IPS DF 6.9 (cell line): ENCODE measurements around the gene MMRN2.
"Not testable (repeated sequence)": the region's sequence is repeated elsewhere in the genome, so short reads cannot be mapped to it uniquely, and the experiment has no call there.

Source experiments
- DNase-seq: peaks from one replicate; pipeline ENCODE4 v3.0.0-alpha.2; 2013; ENCODE audit warnings: low read depth, low spot score
- H3K27ac ChIP-seq: one replicate; pipeline ENCODE4 v1.5.1; 2013; ENCODE audit warnings: low read length, control low read depth
- H3K27me3 ChIP-seq: 2 replicates; pipeline ENCODE4 v1.6.1; 2013; ENCODE audit warnings: mild to moderate bottlenecking, low read length; ENCODE audit not compliant: control insufficient read depth, insufficient read depth
- H3K36me3 ChIP-seq: 2 replicates; pipeline ENCODE4 v1.6.1; 2013; ENCODE audit warnings: low read length; ENCODE audit not compliant: control insufficient read depth, insufficient read depth
- H3K4me1 ChIP-seq: 2 replicates; pipeline ENCODE4 v1.6.1; 2013; ENCODE audit warnings: low read length; ENCODE audit not compliant: control insufficient read depth, insufficient read depth
- H3K4me3 ChIP-seq: 2 replicates; pipeline ENCODE4 v1.5.1; 2013; ENCODE audit warnings: mild to moderate bottlenecking, low read length
- H3K9me3 ChIP-seq: 2 replicates; pipeline ENCODE4 v1.6.1; 2013; ENCODE audit warnings: low read length, inconsistent platforms; ENCODE audit not compliant: control insufficient read depth, insufficient read depth
- WGBS: extraction: QIAGEN DNeasy Blood & Tissue Kit; methylation state at CpG from one replicate; pipeline ENCODE4 v1.1.7; 2013; ENCODE audit warnings: mixed read lengths, missing lambda C conversion rate; ENCODE audit not compliant: insufficient read length, insufficient coverage; 5-methylcytosine and 5-hydroxymethylcytosine counted together

Gene MMRN2

DNA sequence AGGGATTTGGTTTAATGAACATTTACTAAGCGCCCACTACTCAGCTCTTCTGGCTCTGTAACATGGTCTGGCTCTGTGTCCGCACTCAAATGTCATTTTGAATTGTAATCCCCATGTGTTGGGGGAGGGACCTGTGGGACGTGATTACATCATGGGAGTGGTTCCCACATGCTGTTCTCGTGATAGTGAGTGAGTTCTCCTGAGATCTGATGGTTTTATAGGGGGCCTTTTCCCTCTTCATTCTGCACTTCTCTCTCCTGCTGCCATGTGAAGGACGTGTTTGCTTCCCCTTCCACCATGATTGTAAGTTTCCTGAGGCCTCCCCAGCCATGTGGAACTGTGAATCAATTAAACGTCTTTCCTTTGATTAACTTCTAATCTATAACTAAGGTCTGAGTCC, 23.6 kb upstream of the MMRN2 start:
- not testable (repeated sequence) for H3K27ac ChIP-seq, H3K4me3 ChIP-seq, DNase-seq, H3K9me3 ChIP-seq, H3K27me3 ChIP-seq, H3K4me1 ChIP-seq, H3K36me3 ChIP-seq
- no CpG with 5 or more reads among the region's 6 CpGs for WGBS

GRCh38 chr10:86979977-86980448, 22.6 kb upstream of the MMRN2 start:
- Histone ChIP-seq H3K9me3 (no peaks in the 10 kb centered on the region), H3K36me3 (no peaks in the 10 kb centered on the region), H3K4me1 (no peaks in the 10 kb centered on the region), H3K27me3 (no peaks in the 10 kb centered on the region), H3K4me3 (no peak overlapping the region), H3K27ac (no peak overlapping the region)
- no CpG with 5 or more reads among the region's 3 CpGs for WGBS
- DNase-seq: no peak

DNA sequence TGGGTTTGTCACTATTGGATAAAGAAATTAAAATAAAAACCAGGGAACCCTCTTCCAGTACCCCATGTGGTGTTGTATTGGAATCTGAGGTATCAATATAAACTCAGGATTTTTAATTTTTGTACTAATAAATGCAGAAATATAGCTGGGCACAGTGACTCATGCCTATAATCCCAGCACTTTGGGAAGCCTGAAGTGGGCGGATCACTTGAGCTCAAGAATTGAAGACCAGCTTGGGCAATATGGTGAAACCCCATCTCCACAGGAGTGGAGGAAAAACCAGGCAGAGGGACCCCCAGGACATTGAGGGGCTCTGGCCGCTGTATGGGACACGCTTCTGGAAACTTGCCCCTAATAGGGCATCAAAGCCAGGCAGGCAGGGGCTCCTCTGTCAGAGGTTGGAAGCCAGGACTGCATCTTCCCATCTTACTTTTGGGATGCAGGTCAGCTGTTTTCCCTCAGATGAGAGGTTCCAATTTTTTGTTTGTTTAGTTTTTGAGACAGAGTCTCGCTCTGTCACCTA, 21.9 kb upstream of the MMRN2 start:
- Histone ChIP-seq H3K4me3 (no peak overlapping the region), H3K4me1 (no peaks in the 10 kb centered on the region), H3K36me3 (no peaks in the 10 kb centered on the region), H3K9me3 (no peaks in the 10 kb centered on the region), H3K27me3 (no peaks in the 10 kb centered on the region), H3K27ac (no peak overlapping the region)
- DNase-seq: no peak
- no CpG with 5 or more reads among the region's 4 CpGs for WGBS

GRCh38 chr10:86978457-86978856, 21.0 kb upstream of the MMRN2 start:
- H3K36me3 ChIP-seq, DNase-seq, H3K4me1 ChIP-seq, H3K27ac ChIP-seq, H3K9me3 ChIP-seq, H3K27me3 ChIP-seq, H3K4me3 ChIP-seq: not testable (repeated sequence)
- WGBS: no CpG with 5 or more reads among the region's 3 CpGs

DNA sequence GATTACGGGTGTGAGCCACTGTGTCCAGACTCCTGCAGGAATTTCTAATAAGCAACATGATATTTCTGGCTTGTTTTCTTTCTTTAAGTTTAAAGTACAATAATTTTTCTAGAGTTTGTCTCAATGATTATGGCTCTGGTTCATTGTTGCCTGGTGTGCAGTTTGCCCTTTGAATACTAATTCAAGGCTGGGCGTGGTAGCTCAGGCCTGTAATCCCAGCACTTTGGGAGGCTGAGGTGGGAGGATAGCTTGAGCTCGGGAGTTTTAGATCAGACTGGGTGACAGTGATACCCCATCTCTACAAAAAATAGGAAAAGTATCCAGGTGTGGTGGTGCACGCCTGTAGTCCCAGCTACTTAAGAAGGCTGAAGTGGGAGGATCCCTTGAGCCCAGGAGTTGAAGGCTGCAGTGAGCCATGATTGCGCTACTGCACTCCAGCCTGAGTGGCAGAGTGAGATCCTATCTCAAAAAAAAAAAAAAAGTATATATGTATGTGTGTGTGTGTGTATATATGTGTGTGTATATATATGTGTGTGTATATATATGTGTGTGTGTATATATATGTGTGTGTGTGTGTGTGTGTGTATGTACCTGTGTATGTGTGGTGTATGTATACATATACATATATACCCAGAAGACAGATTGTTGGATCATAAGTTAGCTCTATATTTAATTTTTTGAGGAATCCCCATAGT, 19.1 kb upstream of the MMRN2 start:
- WGBS: no CpG with 5 or more reads among the region's 5 CpGs
- H3K27ac ChIP-seq: no peak overlapping the region
- no peaks in the 10 kb centered on the region for H3K9me3 ChIP-seq
- no peak overlapping the region for H3K4me3 ChIP-seq
- peaks cover 5% of the 10 kb centered on the region; the same call in 1 of the 2 replicates for H3K27me3 ChIP-seq
- DNase-seq: no peak
- peaks cover 3% of the 10 kb centered on the region for H3K4me1 ChIP-seq
- no peaks in the 10 kb centered on the region for H3K36me3 ChIP-seq

DNA sequence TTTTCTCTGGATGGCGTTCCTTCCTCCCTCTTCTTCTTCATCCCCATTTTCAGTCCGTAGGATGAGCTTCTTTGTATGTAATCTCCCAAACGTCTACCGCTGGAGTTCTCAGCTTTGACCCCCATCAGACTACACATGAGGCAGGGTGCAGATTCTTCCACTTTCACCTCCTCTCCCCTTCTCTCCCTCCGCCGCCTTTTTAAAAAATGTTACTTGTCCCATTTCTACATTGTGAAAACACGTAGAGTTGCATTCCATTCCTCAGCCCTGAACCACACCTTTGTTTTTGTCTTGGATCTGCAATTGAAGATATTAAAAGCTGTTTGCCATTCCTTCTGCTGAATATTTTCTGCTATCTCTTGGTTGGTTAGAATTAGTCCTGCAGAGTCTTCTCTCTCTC, 17.1 kb upstream of the MMRN2 start:
- Histone ChIP-seq H3K27ac (no peak overlapping the region), H3K4me3 (no peak overlapping the region), H3K27me3 (peaks cover 5% of the 10 kb centered on the region; the same call in 1 of the 2 replicates), H3K9me3 (no peaks in the 10 kb centered on the region), H3K36me3 (no peaks in the 10 kb centered on the region), H3K4me1 (peaks cover 9% of the 10 kb centered on the region)
- DNase-seq: no peak
- no CpG with 5 or more reads among the region's 7 CpGs for WGBS

GRCh38 chr10:86972613-86973380, 15.4 kb upstream of the MMRN2 start:
- H3K4me1 ChIP-seq: peaks cover 9% of the 10 kb centered on the region
- H3K9me3 ChIP-seq: no peaks in the 10 kb centered on the region
- peaks cover 5% of the 10 kb centered on the region; the same call in 1 of the 2 replicates for H3K27me3 ChIP-seq
- no peaks in the 10 kb centered on the region for H3K36me3 ChIP-seq
- no CpG with 5 or more reads among the region's 11 CpGs for WGBS
- H3K4me3 ChIP-seq: no peak overlapping the region
- H3K27ac ChIP-seq: no peak overlapping the region
- no peak for DNase-seq

DNA sequence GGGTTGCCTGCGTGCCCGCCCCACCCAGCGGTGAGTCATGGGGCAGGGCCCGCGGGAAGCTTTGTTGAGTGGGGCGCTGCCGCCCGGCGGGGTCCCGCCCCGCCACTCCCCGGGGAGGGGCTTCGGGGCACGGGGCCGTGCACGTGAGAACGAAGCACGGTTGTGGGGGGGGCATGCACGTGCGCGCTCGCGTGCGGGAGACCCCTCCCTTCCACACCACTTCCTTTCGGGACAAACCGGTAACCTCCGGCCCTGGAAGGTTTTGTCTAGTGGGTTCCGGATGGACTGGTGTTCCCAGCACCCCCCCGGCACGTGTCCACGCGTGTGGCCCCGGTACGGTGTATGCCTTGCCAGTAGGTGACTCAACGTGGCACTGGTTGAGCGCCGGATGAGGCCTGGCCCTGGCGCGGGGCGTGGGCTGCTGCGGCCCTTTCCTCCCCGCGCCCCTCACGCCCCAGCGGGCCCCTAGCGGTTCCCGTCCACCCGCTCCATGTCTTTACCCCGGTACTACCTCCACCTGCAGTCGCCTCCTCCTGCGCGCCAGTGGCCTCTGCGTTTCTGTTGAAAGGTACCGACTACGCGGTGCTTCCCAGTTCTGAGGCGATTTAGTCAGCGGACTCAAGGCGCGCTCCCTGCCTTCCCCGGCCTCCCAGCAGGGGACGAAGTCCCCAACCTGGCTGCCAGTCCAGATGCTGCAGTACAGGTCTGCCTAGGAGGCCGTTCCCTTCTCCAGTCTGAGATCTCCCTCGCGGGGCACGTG, 14.0 kb upstream of the MMRN2 start:
- no peak for DNase-seq
- peak overlapping the region; percentile 53 for H3K4me3 ChIP-seq

DNA sequence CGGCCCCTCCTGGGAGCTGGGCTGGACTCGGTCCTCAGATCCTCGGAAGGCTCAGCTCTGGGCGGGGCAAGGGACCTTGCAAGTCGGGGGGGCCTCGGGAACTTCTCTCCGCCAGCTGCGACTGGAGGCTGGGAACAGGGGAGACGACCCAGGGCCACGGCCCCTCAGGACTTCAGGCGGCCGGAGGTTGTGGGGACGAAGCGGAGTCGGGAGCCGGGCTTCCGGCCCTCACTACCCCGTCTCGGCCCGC, 13.5 kb upstream of the MMRN2 start:
- H3K4me1 ChIP-seq: peaks cover 13% of the 10 kb centered on the region
- H3K4me3 ChIP-seq: peak overlapping the region; percentile 53; the same call in 1 of the 2 replicates
- H3K27me3 ChIP-seq: peaks cover 5% of the 10 kb centered on the region; the same call in 1 of the 2 replicates

More for the DNA sequence above, 14.0 kb upstream of the MMRN2 start:
- Histone ChIP-seq H3K36me3 (no peaks in the 10 kb centered on the region), H3K27me3 (peaks cover 5% of the 10 kb centered on the region; the same call in 1 of the 2 replicates), H3K9me3 (no peaks in the 10 kb centered on the region), H3K4me1 (peaks cover 13% of the 10 kb centered on the region), H3K27ac (no peak overlapping the region)
- WGBS: no CpG with 5 or more reads among the region's 66 CpGs

More for the DNA sequence above, 13.5 kb upstream of the MMRN2 start:
- Histone ChIP-seq H3K27ac (no peak overlapping the region), H3K36me3 (no peaks in the 10 kb centered on the region), H3K9me3 (no peaks in the 10 kb centered on the region)
- no peak for DNase-seq
- whole genome bisulfite sequencing: no CpG with 5 or more reads among the region's 20 CpGs
